Stimulated activated CD8-positive, alpha-beta memory T cell treated with anti-CD3 and anti-CD28 coated beads, Interleukin-7, amount 100 ng/mL, for 4 hours (primary cell): ENCODE results near the gene TPRA1.

Experiments used
- DNase-seq, 2 donors: peaks; one replicate each; pipeline ENCODE4 v3.0.0-alpha.2; 2020; ENCODE audit warnings: low read depth in 2 of 2

TPRA1 gene

DNA sequence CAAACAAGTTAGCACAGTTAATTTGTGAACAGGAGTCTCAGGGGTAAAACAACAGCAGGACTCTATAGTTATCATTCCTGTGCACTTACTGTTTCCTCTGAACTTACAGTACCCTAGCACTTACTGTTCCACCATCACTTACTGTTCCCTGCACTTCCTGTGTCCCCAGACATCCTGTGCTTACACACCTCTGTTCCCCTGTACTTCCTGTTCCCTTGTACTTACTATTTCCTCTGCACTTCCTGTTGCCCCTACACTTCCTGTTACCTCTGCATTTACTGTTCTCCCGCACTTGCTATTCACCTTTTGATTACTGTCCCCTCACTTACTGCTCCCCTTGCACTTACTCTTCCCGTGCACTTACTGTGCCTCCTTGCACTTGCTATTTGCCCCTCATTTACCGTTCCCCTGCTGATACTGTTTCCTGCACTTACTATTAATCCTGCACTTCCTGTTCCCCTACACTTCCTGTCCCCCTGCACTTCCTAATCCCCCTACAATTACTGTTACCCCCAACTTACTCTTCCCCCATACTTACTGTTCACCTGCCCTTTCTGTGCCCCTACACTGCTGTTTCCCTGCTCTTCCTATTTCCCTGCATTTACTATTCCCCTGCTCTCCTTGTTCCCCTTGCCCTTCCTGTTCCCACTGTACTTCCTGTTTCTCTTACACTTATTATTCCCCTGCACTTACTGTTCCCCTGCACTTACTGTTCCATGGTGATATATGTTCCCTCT lies 30.3 kb downstream of the TPRA1 start:
- DNase-seq = no peak

GRCh38 chr3:127556565-127556964 lies 34.0 kb downstream of the TPRA1 start:
- no peak for DNase-seq

DNA sequence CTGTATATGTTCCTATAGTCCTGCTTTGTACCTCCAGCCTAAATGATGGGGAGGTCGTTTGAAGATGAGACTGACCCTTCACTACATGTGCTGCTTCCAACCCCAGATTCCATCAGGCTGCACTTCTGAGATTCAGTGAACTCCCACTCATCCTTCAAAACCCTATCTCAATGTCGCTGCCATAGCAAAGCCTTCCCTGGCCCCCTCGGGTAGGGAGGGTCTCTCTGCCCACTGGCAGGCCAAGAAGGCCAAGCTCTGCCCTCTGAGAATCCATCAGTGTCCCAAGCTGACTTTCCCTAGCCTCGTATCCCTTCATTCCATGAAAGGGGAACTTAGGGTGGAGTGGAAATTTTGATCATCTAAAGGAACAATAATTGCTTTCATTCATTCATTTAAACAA lies 35.4 kb downstream of the TPRA1 start:
- no peak for DNase-seq

- no peak for DNase-seq
Observed at GRCh38 chr3:127552038-127552437, 38.5 kb downstream of the TPRA1 start.

- DNase-seq = no peak
Observed at GRCh38 chr3:127551178-127551577, 39.4 kb downstream of the TPRA1 start.

DNA sequence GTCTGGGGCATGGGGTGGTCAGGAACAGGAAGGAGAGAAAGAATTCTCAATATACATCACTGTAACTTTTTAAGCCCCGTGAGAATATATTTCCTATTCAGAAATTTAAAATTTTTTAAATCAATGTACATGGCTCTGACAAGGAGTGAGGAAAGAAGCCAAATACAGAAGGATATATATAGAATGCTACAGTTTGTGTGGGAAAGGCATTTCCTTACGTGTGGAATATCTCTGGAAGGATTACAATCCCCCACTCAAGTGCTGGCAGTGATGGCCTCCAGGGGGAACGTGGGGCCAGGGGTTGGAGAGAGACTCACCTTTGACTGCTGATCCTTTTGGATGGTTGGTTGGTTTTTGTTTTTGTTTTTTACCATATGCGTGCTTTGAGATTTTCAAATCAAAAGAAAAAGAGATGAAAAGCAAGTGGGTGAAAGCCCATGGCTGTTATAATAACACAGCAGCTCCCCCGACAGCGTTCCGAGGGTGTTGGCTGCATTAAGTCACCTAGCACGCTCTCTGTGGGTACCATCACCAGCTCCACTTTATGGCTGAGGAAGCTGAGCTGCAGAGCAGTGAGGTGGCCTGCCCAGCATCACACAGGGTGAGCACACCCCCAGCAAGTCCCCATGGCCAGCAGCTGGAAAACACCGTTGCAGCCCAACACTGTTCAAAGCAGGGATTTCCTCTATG lies 39.9 kb downstream of the TPRA1 start:
- DNase-seq = no peak

DNA sequence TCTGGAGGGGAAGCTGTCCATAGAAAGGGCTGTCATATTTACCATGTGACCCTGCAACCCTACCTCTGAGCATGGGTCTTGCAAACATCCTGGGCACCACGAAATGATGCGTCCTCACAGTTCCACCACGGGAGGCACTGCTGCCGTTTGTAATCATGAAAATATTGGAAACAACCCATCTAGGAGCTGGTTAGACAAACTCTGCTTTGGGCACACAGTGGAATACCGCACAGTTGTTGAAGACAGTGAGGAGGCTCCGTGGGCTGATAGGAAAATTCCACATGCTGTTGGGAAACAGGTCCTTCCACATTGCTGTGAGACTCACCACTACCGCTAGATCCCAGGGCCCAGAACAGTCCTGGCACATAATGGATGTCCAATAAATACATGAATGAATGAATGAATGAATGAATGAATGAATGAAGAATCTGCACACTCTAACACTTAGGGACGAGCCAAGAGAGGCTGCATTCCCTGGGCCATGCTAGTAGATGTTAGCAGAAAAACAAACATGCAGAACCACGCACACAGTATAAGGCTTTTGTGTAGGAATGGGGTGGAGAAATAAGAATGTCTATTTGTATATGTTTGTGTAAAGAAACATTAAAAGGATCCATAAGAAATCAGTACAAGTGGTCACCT lies 40.6 kb downstream of the TPRA1 start:
- DNase-seq = no peak

- DNase-seq = peak; percentile 35 to 67
Observed at GRCh38 chr3:127547761-127548605, 42.5 kb downstream of the TPRA1 start.

DNA sequence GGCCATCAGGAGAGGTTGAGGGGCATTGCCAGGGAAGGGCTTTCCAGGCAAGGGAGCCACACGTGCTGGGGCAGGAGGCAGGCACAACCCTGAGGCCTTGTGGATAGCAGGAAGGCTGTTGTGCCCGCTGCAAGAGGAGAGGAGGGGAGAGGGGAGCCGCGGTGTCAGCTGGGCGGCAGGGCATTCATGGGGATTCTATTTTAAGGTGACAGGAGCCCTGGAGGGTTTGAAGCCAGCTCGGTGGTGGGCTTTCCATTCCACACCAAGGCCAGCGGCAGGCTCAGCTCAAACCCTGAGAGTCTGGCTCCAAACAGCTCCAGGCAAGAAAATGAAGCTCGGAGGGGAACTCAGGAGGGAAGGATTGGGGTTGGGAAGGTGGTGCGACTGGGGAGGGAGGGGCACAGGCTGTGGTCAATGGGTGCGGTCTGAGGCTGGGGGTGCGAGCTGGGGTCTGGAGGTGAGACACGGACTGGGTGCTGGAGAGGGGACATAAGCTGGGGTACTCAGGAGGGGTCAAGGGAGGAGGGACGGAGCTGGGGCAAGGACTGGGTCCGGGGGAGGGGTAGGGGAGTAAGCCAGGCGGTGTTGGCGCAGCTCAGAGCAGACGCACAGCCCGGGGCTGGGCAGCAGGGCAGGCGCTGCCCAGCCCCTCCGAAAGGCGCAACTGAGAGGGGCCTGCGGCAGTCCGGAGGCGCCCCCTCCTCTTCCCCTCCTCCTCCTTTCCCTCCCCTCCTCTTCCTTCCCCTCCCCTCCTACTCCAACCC lies 43.4 kb downstream of the TPRA1 start:
- no peak for DNase-seq

GRCh38 chr3:127546554-127546953 lies 44.0 kb downstream of the TPRA1 start:
- DNase-seq = no peak

GRCh38 chr3:127545711-127546457 lies 44.6 kb downstream of the TPRA1 start:
- no peak for DNase-seq

GRCh38 chr3:127545216-127545615 lies 45.3 kb downstream of the TPRA1 start:
- DNase-seq = no peak

DNA sequence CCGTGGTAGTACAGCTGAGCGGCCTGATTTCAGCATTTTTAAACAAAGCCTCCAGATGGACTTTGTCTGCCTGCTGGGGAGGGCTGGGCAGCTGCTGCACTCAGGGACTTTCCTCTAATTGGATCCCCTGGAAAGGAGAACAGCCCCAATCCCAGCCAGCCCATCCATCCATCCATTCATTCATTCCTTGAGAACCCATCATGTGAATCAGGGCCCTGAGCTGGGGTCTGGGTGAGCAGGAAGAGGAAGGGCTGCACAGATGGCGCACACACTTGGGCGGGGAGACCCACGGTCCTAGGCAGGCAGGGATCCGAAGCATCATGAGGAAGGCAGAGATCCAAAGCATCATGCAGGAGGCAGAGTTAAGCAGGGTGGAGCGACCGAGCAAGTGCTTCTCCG lies 45.7 kb downstream of the TPRA1 start:
- no peak for DNase-seq

GRCh38 chr3:127544192-127544802 lies 46.2 kb downstream of the TPRA1 start:
- DNase-seq = peak; percentile 33 to 37

- no peak for DNase-seq
Observed at GRCh38 chr3:127543441-127543840, 47.1 kb downstream of the TPRA1 start.

DNA sequence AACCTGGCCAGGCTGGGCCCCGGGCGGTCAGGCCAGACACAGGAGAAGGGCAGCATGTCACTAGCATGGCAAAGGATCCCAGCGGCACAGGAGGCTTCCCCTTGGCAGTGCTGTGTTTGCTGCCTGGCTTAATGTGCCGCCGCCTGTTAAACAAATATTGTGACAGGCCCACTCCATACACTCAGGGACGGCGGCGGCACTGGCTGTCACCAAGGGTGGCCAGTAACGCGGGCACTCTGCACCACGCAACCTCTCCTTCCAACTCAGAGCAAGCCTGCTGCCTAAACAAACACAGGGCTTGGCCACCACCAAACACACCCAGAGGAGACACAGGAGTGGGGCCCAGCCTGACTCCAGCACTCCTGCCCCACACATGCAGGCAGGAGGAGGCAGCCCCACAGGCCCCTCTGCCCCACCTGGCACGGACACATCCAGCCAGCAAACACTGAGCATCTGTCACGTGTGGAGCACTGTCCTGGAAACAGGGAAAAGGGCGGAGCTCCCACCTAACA lies 48.0 kb downstream of the TPRA1 start:
- no peak for DNase-seq

GRCh38 chr3:127541320-127541719 lies 49.2 kb downstream of the TPRA1 start:
- DNase-seq = no peak

DNA sequence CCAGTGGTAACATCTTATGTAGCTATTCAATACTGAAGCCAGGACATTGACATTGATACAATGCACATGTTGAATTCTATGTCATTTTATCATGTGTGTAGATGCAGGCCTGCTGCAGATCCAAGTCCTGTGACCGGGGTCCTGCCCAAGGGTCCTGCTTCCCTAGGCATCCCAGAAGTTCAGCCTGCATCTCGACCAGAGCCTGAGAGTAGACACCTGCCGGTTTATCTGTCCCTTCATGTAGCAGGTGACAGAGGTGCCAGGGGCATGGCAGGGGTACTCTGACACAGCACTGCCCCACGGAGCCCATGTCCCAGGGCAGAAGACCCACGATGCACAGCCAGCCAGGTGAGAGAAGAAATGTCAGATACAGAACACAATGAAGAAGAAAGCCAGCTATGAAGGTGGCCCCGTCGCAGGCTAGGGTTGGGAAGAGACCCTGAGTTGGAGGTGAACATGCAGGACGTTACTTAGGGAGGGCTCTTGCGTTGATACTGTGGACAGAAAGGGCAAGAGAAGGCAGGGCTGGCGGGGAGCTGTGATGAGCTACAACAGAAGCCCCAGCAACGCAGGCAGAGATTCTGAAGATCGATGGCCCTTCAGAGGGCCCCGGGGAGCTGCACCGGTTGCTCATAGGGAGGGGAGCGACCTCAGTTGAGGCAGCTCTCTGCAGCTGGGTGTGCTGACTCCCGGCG lies 51.0 kb downstream of the TPRA1 start:
- no peak for DNase-seq

GRCh38 chr3:127538569-127538968 lies 52.0 kb downstream of the TPRA1 start:
- no peak for DNase-seq
